Epithelial cell of proximal tubule (primary cell): Measurements from ENCODE around the gene TOX4. TPM values are rescaled to one million over a fixed set of nuclear protein-coding genes. Genes with fewer than 3 reads are reported as not detected.
A peak's percentile ranks its signal among the peaks of the same experiment; 100 is the strongest.
"Not testable (repeated sequence)": the region's sequence is repeated elsewhere in the genome, so short reads cannot be mapped to it uniquely, and the experiment has no call there.

ENCODE experiments used
- DNase-seq: peaks from one replicate; pipeline ENCODE4 v3.0.0-alpha.2; 2011; ENCODE audit warnings: low read depth
- H3K4me3 ChIP-seq: 2 replicates; pipeline ENCODE4 v1.5.1; 2011; ENCODE audit warnings: low read depth, mild to moderate bottlenecking, low read length
- total RNA-seq: library from RNA; depleted of rRNA; stranded (reverse); fragments of >200 nt; gene quantifications from 2 replicates; pipeline ENCODE4 v1.2.3, GENCODE V29; 2015
- TF ChIP-seq, protein P1 (sequence below): conservative IDR thresholded peaks from 2 replicates; pipeline ENCODE4 v1.5.1; 2012; ENCODE audit warnings: low read depth, mild to moderate bottlenecking, low read length

The TOX4 gene
- total RNA-seq = 28.2 and 28.8 TPM in 2 replicates

DNA sequence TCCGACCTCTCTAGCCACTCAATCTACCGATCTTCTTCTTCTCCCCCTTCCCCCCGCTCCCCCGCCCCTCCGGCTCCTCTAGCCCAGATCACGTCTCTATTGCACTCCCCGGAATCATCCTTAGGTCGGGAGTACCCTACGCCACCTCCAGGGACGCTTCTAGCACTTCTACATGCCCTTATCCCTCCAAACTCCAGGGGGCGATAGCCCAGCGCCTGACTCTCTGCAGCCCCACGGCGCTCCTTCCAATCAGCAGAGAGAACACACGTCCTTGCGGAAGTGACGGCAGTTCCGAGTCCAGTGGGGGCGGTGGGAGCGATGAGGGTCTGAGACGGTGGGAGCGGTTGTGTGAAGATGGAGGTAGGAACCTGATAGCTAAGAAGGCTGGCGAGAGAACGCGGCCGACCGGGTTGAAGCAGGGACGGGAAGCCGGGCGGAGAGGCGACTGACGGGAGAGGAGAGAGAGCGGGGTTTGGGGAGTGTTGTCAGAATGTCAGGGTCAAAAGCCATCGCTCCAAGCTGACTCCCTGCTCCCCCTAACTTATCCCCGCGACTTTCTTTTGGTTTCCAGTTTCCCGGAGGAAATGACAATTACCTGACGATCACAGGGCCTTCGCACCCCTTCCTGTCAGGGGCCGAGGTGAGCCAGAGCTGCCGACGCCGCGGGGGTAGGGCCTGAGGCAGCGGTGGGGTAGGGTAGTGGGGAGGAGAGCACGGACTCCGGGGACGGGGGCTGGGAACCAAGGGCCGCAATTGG, at the start of gene TOX4, which contains the start of gene RAB2B:
TOX4 (plus strand) TSS at position 271 of the 757 bp plus-strand sequence; CDS start at position 355, 84 bp downstream.
RAB2B (minus strand) TSS at position 35 of the 757 bp plus-strand sequence. CDS start 87 bp downstream, outside the sequence.
- peak within 1 kb of the TSS; percentile 96 for H3K4me3 ChIP-seq
- TF ChIP-seq, protein P1, sequence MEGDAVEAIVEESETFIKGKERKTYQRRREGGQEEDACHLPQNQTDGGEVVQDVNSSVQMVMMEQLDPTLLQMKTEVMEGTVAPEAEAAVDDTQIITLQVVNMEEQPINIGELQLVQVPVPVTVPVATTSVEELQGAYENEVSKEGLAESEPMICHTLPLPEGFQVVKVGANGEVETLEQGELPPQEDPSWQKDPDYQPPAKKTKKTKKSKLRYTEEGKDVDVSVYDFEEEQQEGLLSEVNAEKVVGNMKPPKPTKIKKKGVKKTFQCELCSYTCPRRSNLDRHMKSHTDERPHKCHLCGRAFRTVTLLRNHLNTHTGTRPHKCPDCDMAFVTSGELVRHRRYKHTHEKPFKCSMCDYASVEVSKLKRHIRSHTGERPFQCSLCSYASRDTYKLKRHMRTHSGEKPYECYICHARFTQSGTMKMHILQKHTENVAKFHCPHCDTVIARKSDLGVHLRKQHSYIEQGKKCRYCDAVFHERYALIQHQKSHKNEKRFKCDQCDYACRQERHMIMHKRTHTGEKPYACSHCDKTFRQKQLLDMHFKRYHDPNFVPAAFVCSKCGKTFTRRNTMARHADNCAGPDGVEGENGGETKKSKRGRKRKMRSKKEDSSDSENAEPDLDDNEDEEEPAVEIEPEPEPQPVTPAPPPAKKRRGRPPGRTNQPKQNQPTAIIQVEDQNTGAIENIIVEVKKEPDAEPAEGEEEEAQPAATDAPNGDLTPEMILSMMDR = peak; percentile 97
- DNase-seq = peak; percentile 95

- no peak for DNase-seq
- H3K4me3 ChIP-seq = no peak overlapping the region
- TF ChIP-seq, protein P1 = no peak
Measured at GRCh38 chr14:21428930-21429329, 48.1 kb upstream of the TOX4 start.

DNA sequence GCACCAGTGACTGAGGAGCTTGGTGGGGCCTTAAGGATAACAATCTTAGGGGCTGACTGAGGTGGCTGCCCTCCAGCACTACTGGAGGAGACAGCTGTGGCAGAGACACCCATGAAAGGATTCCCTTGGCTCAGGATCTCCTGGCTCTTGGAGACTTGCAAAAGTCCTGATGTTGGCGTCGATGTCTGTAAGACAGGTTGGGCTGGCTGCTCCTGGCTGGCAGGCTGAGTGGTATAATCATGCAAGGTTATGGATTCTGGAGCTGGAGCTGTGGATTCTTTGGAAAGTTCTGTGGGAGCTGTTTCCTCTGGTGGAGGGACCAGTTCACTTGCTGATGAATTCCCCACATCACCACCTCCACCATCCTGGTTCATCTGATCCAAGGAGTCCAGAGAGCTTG, 45.9 kb upstream of the TOX4 start:
- no peak overlapping the region for H3K4me3 ChIP-seq
- DNase-seq = no peak
- TF ChIP-seq, protein P1 = no peak

GRCh38 chr14:21436567-21437062, 40.4 kb upstream of the TOX4 start:
- TF ChIP-seq, protein P1 = no peak
- peak overlapping the region; percentile 90 for H3K4me3 ChIP-seq
- DNase-seq = no peak

DNA sequence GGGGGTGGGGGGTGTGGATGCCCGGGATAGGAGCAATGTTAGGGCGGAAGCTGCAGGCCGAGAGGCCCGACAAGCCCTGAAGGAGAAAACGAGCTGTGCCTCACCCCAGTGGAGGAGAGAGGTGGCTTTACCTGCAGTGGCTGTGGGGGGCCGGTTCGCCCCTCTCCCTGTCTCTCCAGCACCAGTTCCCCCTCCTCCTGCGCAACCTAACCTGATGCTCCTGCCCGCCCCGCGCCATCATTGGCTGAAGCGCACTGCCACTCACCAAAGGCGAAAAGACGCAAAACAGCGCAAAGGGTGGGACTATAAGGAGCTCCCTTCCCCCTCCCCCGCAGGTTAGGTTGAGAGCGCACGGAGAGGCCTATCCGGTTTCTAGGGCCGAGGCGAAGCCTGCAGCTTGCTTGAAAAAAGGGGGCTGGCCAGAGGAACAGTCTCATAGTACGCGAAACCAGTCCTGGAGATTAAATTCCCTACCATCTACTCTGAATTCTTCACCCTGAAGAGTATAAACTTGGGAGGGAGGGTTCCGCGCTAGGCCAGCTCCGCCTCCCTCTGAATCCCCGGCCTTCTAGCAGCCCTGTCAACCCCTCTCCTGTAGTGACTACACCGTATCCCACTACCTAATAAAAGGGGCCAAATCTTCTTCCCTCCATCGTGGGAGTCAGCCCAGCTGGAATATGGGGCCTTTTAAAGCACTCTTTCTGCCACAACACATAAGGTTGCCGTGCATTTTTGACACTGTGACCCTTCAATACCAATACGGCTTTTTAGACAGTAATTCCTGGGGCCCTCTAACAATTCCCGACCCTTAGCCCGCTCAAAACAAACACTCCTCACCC, 39.7 kb upstream of the TOX4 start:
- TF ChIP-seq, protein P1 = no peak
- peak; percentile 83 for DNase-seq

GRCh38 chr14:21440859-21441258, 36.1 kb upstream of the TOX4 start:
- DNase-seq = no peak
- no peak overlapping the region for H3K4me3 ChIP-seq
- TF ChIP-seq, protein P1 = no peak

More for the DNA sequence above, 39.7 kb upstream of the TOX4 start:
- H3K4me3 ChIP-seq = peak overlapping the region; percentile 90

DNA sequence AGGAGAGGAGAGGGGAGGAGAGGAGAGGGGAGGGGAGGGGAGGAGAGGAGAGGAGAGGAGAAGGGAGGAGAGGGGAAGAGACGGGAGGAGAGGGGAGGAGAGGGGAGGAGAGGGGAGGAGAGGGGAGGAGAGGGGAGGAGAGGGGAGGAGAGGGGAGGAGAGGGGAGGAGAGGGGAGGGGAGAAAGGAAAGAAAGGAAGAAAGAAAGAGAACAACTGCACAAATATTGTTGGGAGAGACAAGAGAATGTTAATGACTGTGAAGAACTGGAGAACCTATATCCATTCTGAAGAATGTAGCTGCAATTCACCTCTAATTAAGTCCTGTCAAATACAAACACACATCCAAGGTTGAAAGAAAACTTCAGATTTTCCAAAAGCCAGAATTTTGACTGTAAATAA, 34.3 kb upstream of the TOX4 start:
- DNase-seq, H3K4me3 ChIP-seq: not testable (repeated sequence)
